ENCODE measurements around the gene PRCP. TPM values are rescaled to one million over a fixed set of nuclear protein-coding genes. Genes with fewer than 3 reads are reported as not detected.

PRCP gene
- total and polyA plus RNA-seq, 4 donors: 27.3 to 55.2 (median 41.2) TPM

- H3K9ac ChIP-seq (ENCODE audit: low read depth in 1 of 2, low read length in 2 of 2): no peak overlapping the region
- no peak overlapping the region for H3K27ac ChIP-seq (ENCODE audit: low read depth in 1 of 2, low read length in 2 of 2)
- H3K36me3 ChIP-seq (ENCODE audit: control insufficient read depth in 4 of 4, insufficient read depth in 3 of 4, low read depth in 1 of 4, low read length in 3 of 4): no peaks in the 10 kb centered on the region
- no peaks in the 10 kb centered on the region for H3K9me3 ChIP-seq (ENCODE audit: control insufficient read depth in 4 of 4, low read length in 3 of 4)
- TF ChIP-seq RXRA (IDR thresholded peaks at IDR 0.05): no peak
- TF ChIP-seq GABPA (IDR thresholded peaks at IDR 0.05 in 1 of 2, conservative IDR thresholded peaks at IDR 0.05 in 1 of 2): no peak
- TF ChIP-seq, protein P1, sequence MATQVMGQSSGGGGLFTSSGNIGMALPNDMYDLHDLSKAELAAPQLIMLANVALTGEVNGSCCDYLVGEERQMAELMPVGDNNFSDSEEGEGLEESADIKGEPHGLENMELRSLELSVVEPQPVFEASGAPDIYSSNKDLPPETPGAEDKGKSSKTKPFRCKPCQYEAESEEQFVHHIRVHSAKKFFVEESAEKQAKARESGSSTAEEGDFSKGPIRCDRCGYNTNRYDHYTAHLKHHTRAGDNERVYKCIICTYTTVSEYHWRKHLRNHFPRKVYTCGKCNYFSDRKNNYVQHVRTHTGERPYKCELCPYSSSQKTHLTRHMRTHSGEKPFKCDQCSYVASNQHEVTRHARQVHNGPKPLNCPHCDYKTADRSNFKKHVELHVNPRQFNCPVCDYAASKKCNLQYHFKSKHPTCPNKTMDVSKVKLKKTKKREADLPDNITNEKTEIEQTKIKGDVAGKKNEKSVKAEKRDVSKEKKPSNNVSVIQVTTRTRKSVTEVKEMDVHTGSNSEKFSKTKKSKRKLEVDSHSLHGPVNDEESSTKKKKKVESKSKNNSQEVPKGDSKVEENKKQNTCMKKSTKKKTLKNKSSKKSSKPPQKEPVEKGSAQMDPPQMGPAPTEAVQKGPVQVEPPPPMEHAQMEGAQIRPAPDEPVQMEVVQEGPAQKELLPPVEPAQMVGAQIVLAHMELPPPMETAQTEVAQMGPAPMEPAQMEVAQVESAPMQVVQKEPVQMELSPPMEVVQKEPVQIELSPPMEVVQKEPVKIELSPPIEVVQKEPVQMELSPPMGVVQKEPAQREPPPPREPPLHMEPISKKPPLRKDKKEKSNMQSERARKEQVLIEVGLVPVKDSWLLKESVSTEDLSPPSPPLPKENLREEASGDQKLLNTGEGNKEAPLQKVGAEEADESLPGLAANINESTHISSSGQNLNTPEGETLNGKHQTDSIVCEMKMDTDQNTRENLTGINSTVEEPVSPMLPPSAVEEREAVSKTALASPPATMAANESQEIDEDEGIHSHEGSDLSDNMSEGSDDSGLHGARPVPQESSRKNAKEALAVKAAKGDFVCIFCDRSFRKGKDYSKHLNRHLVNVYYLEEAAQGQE (IDR thresholded peaks at IDR 0.05): no peak
- TF ChIP-seq MAX (IDR thresholded peaks at IDR 0.05): no peak
- no peak for TF ChIP-seq JUND (IDR thresholded peaks at IDR 0.05)
- TF ChIP-seq EGR1 (IDR thresholded peaks at IDR 0.05; ENCODE audit: low read depth in 2 of 2): no peak
- TF ChIP-seq, protein P2, sequence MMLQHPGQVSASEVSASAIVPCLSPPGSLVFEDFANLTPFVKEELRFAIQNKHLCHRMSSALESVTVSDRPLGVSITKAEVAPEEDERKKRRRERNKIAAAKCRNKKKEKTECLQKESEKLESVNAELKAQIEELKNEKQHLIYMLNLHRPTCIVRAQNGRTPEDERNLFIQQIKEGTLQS (IDR thresholded peaks at IDR 0.05): no peak
- no peak for TF ChIP-seq RAD21 (IDR thresholded peaks at IDR 0.05)
- no peak for TF ChIP-seq FOXA1 (IDR thresholded peaks at IDR 0.05)
- H3K4me3 ChIP-seq (ENCODE audit: low read depth in 1 of 3, low read length in 3 of 3): no peak overlapping the region
- WGBS: 47% methylated on average over 3 of the region's 3 CpGs
- no peaks in the 10 kb centered on the region for H3K4me1 ChIP-seq (ENCODE audit: control insufficient read depth in 4 of 4, insufficient read depth in 4 of 4, low read length in 3 of 4)
- DNase-seq (ENCODE audit: low spot score): no peak
- peaks cover 0 to 3% (median 0%) of the 10 kb centered on the region in 4 donors for H3K27me3 ChIP-seq (ENCODE audit: control insufficient read depth in 4 of 4, insufficient read depth in 4 of 4, low read length in 3 of 4)
Measured at GRCh38 chr11:82810738-82811137, 89.5 kb downstream of the PRCP start.

DNA sequence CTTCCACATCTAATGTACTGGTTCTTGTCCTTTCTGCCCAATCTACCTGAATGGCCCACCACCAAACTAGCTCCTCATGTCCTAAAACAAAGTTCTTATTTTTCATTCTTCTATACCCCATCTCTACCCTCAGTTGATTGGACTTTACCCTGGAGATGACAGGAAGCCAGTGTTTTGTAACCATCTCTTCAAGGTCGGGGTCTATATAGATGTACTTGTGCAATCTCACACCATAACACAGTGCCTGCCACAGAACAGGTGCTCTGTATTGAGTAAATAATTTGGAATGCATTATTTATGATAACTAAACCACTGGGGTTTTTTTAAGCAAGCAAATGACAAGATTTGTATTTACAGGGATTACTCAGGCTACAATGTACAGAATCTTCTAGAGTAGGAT, 89.9 kb downstream of the PRCP start:
- Histone ChIP-seq H3K9me3 (ENCODE audit: control insufficient read depth in 4 of 4, low read length in 3 of 4) (no peaks in the 10 kb centered on the region), H3K36me3 (ENCODE audit: control insufficient read depth in 4 of 4, insufficient read depth in 3 of 4, low read depth in 1 of 4, low read length in 3 of 4) (no peaks in the 10 kb centered on the region), H3K4me3 (ENCODE audit: low read depth in 1 of 3, low read length in 3 of 3) (no peak overlapping the region), H3K27me3 (ENCODE audit: control insufficient read depth in 4 of 4, insufficient read depth in 4 of 4, low read length in 3 of 4) (peaks cover 0 to 3% (median 0%) of the 10 kb centered on the region in 4 donors), H3K9ac (ENCODE audit: low read depth in 1 of 2, low read length in 2 of 2) (no peak overlapping the region), H3K27ac (ENCODE audit: low read depth in 1 of 2, low read length in 2 of 2) (no peak overlapping the region), H3K4me1 (ENCODE audit: control insufficient read depth in 4 of 4, insufficient read depth in 4 of 4, low read length in 3 of 4) (no peaks in the 10 kb centered on the region)
- TF ChIP-seq MAX (IDR thresholded peaks at IDR 0.05) (no peak), EGR1 (IDR thresholded peaks at IDR 0.05; ENCODE audit: low read depth in 2 of 2) (no peak), RXRA (IDR thresholded peaks at IDR 0.05) (no peak), FOXA1 (IDR thresholded peaks at IDR 0.05) (no peak), HNF4A (conservative IDR thresholded peaks at IDR 0.05) (no peak), YY1 (IDR thresholded peaks at IDR 0.05) (no peak), JUND (IDR thresholded peaks at IDR 0.05) (no peak), RAD21 (IDR thresholded peaks at IDR 0.05) (no peak), GABPA (IDR thresholded peaks at IDR 0.05 in 1 of 2, conservative IDR thresholded peaks at IDR 0.05 in 1 of 2) (no peak), ZBTB33 (IDR thresholded peaks at IDR 0.05) (no peak), HNF4G (IDR thresholded peaks at IDR 0.05) (no peak), FOXA2 (IDR thresholded peaks at IDR 0.05) (no peak), SP1 (IDR thresholded peaks at IDR 0.05) (no peak), CTCF (IDR thresholded peaks at IDR 0.05; ENCODE audit: low read depth, low read length, missing input control) (no peak)
- TF ChIP-seq, protein P1 (IDR thresholded peaks at IDR 0.05): no peak
- TF ChIP-seq, protein P2 (IDR thresholded peaks at IDR 0.05): no peak
- no peak for DNase-seq (ENCODE audit: low spot score)
- 26% methylated on average over 1 of the region's 1 CpG for WGBS
